NCI-H1417 (cell line): ENCODE measurements around the gene CBFA2T3.

Source experiments
- DNase-seq, 3 experiments: peaks; one replicate each; lab custom pipeline; 2025; lab: John Stamatoyannopoulos, UW

Gene CBFA2T3

GRCh38 chr16:88976366-88977017 lies 515 bp downstream of the CBFA2T3 start:
- no peak for DNase-seq

DNA sequence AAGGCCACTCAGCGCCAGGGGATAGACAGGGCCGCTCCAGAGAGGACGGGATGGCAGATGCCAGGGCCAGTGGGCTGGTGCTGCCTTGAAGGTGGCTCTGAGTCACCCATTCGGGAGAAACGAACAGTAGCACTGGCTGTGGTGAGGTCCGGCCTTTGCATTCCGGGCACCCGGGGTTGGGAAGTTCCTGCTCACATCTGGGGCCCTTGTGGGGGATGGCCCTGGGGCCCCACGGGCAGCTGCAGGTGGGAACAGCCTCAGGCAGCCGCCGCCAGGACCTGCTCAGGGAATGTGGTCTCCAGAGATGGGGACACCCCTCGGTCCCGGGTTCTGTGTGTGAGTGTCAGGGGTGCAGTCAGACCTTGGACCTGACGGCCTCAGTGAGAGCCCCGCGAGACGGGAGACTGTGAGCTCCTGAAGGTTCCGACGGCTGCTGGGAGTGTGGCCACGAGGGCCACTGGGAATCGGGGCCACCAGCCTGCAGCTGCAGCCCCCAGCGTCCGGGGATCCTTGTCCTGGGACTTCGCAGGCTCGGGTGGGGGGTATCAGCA lies 1.4 kb downstream of the CBFA2T3 start:
- DNase-seq = no peak

DNA sequence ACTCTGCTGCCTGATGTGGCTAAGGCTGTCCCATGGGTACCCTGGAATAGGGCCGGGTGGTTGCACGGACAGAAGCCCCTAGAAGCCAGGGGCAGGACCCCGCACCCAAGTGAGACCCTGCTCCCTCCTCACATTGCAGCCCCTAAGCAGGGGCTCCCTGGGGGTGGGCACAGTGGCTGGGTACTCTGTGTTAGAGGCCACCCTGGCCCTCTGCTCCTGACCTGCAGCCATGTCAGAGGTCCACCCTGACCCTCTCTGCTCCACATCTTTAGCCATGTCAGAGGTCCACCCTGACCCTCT lies 2.1 kb downstream of the CBFA2T3 start:
- no peak for DNase-seq

GRCh38 chr16:88974080-88974915 lies 2.7 kb downstream of the CBFA2T3 start:
- no peak for DNase-seq

GRCh38 chr16:88973415-88974050 lies 3.5 kb downstream of the CBFA2T3 start:
- DNase-seq = no peak

GRCh38 chr16:88973007-88973410 lies 4.0 kb downstream of the CBFA2T3 start:
- DNase-seq = no peak

- no peak for DNase-seq
Measured at GRCh38 chr16:88972349-88972748, 4.7 kb downstream of the CBFA2T3 start.

DNA sequence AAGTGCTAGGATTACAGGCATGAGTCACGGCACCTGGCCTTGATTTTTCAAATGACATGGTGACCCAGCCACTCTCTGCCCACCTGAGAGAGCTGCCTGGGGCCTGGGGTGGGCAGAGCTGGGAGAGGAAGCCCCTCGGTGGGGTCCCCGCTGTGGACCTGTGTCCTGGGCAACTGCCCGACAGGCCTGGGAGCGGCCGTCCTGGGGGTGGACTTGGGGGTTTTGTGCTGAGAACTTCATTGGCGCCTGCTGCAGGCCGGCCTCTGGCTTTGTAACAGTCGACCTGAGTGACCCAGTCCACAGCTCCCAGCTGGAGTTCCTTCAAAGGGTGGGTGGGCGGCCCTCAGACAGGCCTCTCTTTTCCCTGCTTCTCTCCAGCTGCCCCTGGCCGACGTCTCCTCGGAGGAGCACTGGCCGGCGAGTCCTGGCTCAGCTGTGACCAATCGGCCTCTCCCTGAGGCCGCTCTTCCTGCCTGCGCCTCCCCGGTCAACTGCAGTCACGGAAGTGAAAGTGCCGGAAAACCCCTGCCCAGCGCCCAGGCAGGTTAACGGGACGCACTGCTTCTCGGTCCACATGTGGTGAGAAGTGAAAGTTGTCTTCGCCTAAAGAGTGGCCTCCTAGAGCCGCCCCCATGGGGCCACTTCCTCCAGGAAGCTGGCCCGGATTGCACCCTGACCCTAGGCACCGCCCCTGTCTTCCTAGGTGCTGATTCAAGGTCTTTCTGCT lies 5.5 kb downstream of the CBFA2T3 start:
- DNase-seq = no peak

DNA sequence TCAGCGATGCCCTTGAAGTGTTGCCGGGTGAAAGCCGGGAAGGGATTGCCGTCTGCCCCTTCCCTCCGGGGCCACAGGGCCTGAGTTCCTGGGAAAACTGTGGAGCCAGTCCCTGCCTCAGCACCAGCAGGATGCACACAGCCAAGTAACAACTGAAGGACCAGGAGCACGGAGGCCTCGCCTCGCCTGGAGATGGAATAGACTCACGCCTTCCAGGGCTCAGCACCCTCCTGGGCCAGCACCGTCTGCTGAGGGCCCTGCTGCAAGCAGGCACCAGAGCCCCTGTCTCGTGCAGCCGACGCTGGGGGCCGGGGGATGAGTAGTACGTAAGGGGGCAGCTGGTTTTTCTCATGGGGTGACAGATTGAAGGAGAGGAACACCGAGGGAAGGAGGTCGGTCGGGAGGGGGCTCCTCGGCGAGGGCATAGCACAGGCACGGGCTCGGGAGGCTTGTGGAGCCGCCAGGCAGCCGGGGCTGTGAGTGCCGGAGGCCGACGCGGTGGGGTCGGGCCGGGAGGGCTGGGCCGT lies 6.4 kb downstream of the CBFA2T3 start:
- DNase-seq = no peak

- DNase-seq = no peak
Measured at GRCh38 chr16:88970050-88970449, 7.0 kb downstream of the CBFA2T3 start.

GRCh38 chr16:88969361-88969831 lies 7.6 kb downstream of the CBFA2T3 start:
- no peak for DNase-seq

DNA sequence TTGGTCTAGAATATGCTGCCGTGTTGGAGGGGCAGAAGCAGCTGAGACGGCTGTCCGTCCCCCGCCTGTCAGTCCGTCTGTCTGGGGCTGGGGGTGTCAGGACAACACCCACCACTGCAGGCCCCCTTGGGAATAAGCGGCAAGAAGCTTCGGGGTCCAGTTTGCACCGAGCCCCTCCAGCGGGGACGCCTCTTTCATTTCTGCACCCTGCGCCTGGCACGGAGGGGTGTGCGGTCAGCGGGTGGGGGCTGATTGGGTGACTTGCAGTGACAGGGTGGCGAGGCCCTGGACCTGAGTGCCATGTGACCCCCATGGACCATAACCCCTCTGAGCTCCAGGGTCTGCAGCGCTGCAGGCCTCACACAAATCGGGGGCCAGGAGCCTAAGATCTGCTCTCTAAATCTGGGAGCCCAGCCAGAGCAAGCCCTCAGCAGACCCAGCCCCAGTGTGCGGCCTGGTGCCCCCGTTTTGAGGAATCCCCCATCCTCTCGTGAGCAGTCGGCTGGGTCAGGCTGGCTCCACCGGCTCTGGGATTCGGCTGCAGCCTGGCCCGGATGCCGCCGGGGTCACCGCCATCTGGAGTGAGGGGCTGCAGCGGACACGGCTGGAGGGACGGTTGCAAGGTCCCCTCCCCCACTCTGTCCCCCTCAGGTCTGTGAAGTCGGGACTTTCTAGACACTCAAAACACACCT lies 8.3 kb downstream of the CBFA2T3 start:
- no peak for DNase-seq

DNA sequence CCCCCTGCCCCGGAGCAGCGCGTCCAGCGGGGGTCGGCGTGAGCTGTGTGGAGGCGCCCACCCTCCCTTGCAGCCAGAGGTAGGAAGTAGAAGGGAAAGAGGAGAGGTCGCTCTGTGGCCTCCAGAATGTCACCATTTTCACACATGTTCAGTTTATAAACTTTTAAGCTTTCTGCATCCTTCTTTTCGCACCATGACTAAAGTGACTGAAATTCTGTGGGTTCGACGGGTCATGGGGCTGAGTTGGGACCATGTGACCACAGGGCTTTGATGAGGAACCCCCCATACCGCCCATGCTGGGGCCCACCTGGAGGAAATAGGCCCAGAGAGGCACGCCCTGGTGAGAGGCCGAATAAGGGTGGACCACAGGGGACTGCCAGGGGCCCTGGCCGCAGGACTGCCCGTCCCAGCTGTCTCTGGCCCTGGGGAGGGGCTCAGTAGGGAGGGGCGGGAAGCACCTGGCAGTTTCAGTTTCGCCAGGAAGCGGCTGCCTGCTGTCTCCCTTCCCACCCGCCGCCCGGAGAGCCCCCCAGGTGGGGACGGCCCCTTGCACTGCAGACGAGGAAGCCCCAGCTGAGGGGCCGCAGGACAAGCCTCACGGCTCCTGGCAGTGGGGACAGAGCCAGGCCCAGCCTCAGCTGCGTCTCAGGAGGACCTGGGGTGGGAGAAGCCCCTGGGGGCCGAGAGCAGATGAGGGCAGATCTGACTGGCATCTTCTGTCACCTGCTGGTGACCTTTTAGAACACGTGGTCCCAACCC lies 9.0 kb downstream of the CBFA2T3 start:
- peak in 1 of 3 experiments; percentile 3 for DNase-seq

GRCh38 chr16:88966986-88967829 lies 9.8 kb downstream of the CBFA2T3 start:
- DNase-seq = no peak

GRCh38 chr16:88965826-88966480 lies 11.1 kb downstream of the CBFA2T3 start:
- no peak for DNase-seq

DNA sequence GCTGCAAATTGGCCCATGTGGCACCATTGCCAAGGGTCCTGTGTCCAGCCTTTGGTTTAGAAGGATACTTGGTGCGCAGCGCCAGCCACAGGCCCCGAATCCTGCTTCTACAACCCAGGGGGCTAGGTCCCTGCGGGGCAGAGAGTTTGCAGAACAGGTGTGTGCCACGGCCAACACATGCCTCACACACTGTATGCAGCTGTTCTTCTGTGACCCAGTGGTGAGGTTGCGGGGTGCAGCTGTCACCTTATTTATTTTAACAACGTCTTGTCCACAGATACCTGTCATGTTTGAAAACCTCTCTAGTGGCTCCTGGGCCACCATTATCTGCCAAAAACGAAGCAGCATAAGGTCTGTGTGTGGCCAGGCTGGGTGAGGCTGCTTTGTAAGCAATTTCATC lies 11.6 kb downstream of the CBFA2T3 start:
- no peak for DNase-seq

DNA sequence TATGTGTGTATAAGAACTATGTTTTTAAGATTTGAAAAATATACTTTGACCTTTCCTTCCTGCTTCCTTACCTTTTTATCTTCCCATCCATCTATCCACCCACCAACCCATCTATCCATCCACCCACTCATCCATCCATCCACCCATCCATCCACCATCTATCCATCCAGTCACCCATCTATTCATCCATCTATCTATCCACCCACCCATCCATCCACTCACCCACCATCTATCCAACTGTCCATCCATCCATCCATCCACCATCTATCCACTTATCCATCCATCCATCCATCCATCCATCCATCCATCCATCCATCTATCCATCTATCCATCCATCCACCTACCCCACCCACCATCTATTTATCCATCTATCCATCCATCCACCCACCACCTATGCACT lies 12.4 kb downstream of the CBFA2T3 start:
- no peak for DNase-seq

DNA sequence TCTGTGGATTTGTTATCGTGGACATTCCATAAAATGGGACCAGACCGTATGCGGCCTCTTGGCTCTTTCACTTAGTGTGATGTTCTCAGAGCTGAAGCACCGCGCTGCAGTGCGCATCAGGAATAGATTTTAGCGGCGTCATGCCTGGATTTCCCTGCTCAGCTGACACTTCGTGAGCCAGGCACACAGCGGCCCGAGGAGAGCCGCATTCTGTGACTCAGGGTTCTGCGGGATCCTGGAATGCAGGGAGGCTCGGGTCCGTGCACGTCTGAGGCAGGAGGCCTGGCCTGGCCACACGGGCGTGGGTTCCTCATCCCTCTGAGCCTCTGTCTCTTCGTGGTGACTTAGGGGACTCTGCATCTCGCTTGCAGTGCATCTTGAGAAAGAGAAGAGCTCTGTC lies 13.4 kb downstream of the CBFA2T3 start:
- DNase-seq = no peak
